Measurements from ENCODE around the gene SLC22A8. TPM values are rescaled to one million over a fixed set of nuclear protein-coding genes. Genes with fewer than 3 reads are reported as not detected.
"Not testable (repeated sequence)": the region's sequence is repeated elsewhere in the genome, so short reads cannot be mapped to it uniquely, and the experiment has no call there.

Gene SLC22A8, protein sequence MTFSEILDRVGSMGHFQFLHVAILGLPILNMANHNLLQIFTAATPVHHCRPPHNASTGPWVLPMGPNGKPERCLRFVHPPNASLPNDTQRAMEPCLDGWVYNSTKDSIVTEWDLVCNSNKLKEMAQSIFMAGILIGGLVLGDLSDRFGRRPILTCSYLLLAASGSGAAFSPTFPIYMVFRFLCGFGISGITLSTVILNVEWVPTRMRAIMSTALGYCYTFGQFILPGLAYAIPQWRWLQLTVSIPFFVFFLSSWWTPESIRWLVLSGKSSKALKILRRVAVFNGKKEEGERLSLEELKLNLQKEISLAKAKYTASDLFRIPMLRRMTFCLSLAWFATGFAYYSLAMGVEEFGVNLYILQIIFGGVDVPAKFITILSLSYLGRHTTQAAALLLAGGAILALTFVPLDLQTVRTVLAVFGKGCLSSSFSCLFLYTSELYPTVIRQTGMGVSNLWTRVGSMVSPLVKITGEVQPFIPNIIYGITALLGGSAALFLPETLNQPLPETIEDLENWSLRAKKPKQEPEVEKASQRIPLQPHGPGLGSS
- total RNA-seq, result not detected in 2 replicates

DNA sequence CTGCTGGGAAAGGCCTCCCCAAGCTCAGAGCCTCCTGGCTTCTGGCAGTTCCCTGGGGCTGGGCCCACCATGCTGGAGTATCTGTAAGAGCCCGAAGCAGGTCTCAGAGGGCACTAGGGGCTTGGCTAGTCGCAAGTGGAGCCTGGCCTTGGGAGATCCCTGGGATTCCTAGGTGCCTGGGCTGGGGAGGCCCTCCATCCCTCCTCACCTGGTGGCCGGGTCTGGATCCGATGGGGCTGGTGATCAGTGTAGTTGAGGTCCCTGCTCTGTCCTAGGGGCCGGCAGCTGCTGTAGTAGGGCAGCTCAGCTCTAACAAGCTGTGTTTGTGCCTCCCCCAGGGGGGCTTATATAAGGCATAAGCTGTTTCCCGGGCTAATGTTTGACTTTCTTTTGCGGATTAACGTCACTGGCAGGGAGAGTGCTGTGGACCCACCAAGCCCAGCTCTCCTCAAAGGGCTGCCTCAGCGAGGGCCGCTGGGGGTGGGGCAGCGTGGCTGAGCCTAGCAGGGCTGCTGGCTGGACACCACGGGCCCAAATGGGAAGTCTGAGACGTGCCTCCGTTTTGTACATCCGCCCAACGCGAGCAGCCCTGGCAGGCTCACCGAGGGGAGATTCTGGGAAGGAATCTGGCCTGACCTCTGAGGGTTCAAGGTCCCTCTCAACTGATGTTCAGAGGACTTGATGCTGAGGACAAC is at the start of gene SLC22A8:
SLC22A8 (minus strand) TSS at position 321 of the 695 bp plus-strand sequence. CDS start 883 bp downstream, outside the sequence.
- intact Hi-C loops (cut with micrococcal nuclease), result no loop called here

DNA sequence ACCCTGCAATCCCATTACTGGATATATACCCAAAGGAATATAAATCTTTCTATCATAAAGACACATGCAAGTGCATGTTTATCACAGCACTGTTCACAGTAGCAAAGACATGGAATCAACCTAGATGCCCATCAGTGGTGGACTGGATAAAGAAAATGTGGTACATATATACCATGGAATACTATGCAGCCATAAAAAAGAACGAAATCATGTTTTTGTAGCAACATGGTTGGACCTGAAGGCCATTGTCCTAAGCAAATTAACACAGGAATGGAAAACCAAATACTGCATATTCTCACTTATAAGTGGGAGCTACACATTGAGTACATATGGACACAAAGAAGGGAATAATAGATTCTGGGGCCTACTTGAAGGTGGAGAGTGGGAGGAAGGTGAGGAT is 30.6 kb upstream of the SLC22A8 start:
- intact Hi-C loops (cut with micrococcal nuclease), result not testable (repeated sequence)

DNA sequence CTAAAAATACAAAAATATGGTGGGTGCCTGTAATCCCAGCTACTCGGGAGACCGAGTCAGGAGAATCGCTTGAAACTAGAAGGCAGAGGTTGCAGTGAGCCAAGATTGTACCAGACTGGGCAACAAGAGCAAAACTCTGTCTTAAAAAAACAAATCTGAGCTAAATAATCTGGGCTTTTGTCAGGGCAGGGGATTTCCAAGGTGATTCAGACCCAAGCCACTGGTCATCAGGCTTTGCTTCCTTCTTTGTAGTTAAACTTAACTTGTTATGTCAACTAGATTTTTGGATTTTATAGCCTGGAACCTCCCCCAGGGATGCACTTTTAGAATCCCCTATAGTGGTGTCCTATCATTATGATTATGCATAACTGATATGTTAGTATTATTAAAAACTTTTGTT is 27.0 kb upstream of the SLC22A8 start:
- intact Hi-C loops (cut with micrococcal nuclease), result no loop called here

DNA sequence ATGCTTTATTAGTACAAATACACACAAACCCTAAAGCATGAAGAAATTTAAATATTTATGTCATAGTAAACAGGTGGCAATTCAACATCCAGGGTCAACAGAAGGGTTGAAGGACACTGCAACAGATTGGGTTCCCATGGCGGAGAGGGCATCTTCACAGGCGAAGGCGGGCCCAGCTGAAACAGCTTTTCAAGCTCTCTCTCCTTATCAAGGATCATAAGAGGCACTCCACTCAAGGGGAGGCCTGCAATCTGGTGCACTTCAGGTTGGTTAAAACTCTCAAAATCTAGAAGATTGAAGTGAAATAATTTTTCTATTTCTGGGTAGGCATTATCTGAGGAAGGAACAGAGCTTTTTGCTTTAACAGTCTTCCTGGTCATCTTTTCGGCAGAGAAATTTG is 16.8 kb upstream of the SLC22A8 start:
- intact Hi-C loops (cut with micrococcal nuclease), result no loop called here

DNA sequence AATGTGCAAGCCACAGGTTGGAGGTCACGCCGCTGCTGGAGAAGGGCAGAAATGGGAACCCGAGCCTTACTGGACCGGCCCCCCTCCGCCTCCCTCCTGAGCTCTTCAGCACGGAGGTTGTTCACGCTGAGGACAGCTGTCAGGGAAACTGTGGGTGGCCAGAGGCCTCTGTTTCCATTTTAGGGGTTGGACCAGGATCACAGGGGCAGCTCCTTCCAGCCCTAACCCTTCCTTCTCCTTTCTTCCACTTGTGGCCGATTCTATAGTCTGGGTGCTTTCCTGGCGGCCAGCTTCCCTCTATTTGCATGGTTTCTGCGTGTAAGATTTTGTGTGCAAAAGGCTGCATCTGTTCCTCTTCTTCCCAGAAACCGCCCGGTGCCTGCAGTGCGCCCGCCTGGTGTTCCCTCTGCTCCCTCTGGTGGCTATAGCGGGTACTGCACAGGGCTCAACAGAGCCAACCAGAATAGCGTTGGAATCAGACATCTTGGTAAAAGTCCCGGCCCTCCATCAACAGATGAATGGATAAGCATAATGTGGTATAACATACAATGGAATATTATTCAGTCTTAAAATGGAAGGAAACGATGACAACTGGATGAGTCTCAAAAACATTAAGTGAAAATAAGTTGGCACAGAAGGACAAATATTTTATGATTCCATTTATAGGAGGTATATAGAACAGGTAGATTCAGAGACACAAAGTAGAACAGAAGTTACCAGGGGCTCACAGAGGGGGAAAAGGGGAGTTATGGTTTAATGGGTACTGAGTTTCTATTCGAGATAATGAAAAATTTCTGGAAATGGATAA is 8.4 kb upstream of the SLC22A8 start:
- intact Hi-C loops (cut with micrococcal nuclease), result loop anchor here (1.0 to 5.0 kb wide), 3 partner anchors 118 to 644 kb away; no protein-coding TSS in a partner anchor

DNA sequence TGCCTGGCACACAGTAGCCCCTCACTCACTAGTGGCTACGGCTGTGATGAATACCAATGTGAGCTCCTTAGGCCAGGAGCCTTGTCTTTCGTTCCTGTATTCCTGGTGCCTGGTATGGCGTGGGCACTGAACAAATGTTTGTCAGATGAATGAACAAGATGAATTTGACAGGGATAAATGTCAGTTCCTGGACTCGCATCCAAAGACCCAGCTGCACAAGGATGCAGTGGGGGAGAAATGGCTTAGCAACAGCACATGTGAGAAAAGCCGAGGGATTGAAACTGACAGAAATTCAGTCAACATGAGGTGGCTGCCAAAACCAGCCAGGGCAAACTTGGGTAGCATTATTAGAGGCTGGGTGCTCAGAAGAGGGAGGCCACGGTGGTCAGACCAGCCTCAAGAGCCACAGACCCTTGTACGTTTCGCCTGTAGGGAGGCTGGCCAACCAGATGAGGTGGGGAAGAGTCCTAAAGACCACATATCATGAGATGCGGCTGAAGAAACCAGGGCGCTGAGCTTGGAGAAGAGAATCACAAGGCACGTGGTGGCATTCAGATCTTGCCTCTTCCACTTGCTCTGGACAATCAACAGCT is 7.7 kb upstream of the SLC22A8 start:
- intact Hi-C loops (cut with micrococcal nuclease), result loop anchor here (5.0 kb wide), 1 partner anchor 614 kb away; no protein-coding TSS in a partner anchor

DNA sequence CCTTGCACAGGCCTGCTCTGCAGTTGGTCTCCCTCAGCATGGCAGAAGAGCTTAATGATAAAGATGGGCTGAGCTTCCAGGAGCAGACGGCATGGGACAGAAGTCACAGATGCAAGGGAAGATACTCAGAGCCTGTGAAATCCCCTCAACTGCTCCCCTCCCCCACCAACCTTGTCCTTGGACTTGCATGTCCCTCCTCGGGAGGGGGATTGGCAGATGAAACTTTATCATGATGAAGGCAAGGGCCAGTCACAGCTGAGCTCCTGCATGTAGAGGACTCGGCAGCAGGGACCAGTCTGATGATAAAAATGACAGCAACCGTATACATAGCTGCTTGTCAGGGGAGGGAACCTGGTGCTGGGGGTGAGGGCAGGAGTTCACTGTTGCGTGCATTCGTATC is 6.8 kb upstream of the SLC22A8 start:
- intact Hi-C loops (cut with micrococcal nuclease), result loop anchor here (5.0 kb wide), 1 partner anchor 615 kb away; no protein-coding TSS in a partner anchor

DNA sequence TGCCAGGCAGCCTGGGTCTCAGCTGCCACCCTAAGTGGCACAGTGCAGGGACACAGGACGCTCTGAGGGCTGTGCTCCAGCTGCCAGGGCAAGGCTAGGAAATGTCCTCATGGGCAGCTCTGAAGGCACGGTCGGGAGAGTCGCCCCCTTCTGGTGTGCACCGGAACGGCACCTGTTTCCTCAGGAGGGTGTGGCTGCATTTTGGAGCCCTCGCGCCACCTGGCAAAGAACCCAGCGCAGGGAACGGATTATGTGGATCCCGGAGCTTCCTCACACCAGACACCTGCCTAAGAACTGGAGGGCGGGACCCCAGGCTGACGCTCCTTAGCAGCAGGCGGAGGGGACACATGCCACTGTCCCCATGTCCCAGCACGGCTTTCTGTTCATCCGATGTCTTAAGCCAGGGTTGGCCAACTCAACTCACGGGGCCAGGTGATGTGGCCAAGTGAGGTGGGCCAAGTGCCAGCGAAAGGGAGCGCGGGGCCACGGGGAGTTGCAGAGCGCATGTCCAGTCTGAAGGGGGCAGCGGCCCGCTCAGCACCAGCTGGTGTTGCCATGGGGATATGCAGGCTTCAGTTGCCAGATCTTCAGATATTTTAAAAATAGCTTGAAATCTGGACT is 5.1 kb upstream of the SLC22A8 start:
- intact Hi-C loops (cut with micrococcal nuclease), result loop anchor here (5.0 kb wide), 1 partner anchor 617 kb away; no protein-coding TSS in a partner anchor

DNA sequence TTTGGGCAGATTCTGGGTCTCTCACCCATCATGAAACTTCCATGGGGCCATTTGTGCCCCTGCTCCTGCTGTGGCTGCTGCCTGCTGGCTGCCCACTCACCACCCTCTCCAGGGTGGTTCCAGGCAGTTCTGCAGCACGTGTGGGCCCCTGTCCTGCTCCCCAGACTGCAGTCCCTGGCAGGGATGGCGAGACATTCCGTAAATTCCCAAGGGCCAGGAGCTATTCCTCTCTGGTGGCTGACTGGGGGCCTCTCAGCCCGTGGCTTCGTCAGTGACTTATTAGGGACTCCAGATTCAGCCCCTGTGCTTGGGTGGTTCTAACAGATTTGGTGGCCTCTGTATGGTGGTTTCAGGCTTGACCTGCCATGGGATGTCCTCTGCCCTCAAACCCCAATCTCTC is 3.9 kb upstream of the SLC22A8 start:
- intact Hi-C loops (cut with micrococcal nuclease), result no loop called here

DNA sequence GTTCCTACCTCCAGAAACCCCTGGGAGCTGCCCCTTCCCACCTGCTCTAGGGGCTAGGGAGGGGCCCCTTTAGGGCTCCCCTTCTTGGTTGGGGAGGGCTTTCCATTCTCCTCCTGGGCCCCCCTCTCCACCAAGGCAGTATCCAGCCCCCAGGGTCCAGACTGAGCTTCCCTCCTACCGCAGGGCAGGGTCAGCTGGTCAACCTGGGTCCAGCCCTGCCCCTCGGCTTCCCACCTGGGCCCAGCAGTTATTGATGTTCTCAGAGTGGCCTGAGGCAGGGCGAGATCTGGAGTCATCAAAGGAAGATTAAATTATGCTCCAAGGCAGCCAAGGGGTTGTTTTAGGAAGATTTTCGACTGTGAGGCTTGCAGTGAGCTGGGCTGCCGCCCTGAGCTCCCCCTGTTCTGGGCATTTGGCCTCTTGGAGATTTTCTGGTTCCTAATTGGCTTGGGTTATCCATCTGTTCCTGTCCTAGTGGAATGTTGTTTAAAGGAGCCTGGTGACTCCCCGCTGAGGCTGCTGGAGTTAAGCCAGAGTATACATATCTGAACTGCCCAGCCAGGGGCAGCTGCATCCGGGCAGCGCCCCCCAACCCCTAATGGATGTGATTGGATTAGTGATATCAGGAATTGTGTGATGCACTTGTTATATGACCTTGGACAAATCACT is 1.8 kb upstream of the SLC22A8 start:
- intact Hi-C loops (cut with micrococcal nuclease), result no loop called here

DNA sequence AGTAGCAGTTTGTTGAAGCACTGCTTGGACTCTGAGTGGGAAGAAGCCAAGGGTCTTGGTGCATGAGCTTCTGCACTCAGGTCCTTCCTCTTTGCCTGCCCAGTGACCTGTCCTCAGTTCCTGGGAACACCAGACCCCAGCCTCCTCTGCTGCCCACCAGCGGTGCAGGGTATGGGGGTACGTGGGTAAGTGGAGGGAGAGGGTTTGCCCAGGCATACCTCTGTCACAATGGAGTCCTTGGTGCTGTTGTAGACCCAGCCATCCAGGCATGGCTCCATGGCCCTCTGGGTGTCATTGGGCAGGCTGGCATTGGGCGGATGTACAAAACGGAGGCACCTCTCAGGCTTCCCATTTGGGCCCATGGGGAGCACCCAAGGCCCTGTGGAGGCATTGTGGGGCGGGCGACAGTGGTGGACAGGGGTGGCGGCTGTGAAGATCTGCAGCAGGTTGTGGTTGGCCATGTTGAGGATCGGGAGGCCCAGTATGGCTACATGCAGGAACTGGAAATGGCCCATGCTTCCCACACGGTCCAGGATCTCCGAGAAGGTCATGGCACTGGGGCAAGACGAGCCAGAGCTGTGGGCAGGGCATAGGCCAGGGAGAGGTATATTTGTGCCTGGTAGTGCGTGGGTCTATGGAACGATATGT is 1.1 kb downstream of the SLC22A8 start:
- intact Hi-C loops (cut with micrococcal nuclease), result no loop called here

DNA sequence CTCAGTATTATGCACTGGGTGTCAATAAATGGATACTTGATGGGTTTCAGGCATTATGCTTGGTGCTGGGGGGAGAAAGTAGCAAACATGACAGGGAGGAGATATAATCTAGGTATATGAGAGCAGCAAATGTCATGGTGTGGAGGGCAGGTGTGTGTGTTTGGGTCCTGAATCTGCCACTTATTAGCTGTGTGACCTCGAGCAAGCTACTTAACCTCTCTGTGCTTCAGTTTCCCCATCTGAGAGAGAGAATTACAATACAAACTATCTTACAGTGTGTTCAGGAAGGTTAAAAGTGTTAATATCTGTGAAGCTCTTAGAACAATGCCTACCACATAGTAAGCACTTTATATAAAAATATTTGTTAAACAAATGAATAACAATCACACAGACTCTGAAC is 2.8 kb downstream of the SLC22A8 start:
- intact Hi-C loops (cut with micrococcal nuclease), result no loop called here

DNA sequence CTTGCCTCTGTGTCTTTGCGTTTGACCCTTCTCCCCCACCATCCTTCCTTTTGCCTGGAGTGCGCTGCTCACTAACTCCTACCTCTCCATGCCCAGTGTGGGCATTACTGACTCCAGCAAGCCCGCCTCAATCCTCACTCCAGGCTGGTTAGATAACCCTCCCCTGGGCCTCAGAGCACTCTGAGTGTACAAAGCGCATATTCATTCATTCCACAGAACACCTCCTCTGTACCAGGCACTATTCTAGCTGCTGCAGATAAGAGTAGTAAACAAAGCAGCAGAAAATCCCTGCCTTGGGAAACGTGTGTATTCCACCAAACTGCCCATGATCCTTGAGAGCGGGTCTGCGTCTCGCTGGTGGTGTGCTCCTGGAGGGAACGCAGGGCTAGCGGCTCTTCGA is 3.2 kb downstream of the SLC22A8 start:
- intact Hi-C loops (cut with micrococcal nuclease), result no loop called here

DNA sequence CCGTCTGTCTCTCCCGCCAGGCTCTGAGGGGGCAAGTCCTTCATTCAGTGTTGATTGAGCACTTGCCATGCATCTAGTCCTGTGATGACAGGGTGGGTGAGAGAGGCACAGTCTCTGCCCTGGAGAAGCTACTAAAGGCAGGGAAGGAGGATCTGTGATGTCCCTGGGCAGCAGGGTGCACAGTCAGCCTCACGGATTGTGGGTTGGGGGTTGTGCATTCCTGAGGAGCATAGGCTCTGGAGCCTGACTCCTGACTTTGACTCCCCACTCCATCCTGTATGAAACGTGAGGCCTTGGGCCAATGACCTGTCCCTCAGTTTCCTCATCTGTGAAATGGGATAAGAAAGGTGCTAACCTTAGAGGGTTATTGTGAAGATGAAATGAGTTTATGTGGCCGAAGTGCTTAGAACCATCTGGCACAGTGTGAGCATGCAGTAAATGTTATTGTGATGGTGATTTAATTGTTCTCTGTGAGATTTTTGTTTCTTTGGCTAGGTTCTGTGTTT is 4.7 kb downstream of the SLC22A8 start:
- intact Hi-C loops (cut with micrococcal nuclease), result no loop called here

DNA sequence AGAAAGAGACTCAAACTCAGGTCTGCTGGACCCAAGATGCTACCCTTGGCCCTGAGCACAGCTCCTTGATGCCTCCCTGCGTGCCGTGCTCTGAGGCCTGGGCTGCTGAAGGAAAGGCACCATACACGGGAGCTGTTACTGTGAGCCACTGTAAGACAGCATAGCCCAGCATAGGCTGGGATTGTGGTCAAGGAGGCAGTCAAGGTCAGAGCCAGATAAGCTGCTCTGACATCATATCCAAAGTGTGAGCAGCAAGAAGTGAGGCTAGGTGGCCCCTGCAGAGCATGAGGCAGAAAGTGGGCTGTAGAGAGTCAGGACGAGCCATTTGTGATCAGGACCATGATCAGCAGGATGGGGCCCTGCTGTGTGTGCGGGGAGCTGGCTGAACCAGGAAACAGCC is 7.7 kb downstream of the SLC22A8 start:
- intact Hi-C loops (cut with micrococcal nuclease), result no loop called here

DNA sequence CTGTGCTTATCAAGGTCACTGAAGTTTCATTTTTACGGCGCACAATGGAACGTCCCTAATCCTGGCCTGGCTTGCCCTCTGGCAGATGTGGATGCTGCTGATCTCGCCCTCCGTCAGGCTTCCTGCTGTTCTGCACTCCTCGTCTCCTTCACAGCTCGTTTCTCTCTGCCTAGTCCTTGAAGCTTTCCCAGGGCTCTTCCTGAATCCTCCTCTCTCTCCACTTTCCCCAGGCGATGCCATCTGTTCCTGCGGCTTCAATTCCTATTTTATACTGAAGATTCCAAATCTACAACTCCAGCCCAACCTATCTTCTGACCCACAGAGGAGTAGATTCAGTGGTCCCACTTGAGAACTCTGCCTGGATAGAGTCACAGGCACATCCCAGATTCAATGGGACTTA is 14.2 kb downstream of the SLC22A8 start:
- intact Hi-C loops (cut with micrococcal nuclease), result no loop called here

DNA sequence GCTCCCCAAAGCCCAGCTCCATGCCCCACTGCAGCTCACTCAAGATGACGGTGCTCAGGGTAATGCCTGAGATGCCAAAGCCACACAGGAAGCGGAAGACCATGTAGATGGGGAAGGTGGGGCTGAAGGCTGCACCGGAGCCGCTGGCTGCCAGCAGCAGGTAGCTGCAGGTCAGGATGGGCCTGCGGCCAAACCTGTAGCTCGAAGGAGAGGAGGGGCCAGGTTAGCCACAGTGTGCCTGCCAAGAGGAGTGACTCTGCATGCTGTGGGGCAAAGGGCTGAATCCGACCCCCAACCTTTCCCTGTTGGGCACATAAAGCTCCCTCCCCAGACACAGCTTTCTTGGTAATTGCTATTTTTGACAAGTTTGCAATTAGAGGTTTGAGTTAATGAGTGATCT is 16.0 kb downstream of the SLC22A8 start:
- intact Hi-C loops (cut with micrococcal nuclease), result no loop called here

DNA sequence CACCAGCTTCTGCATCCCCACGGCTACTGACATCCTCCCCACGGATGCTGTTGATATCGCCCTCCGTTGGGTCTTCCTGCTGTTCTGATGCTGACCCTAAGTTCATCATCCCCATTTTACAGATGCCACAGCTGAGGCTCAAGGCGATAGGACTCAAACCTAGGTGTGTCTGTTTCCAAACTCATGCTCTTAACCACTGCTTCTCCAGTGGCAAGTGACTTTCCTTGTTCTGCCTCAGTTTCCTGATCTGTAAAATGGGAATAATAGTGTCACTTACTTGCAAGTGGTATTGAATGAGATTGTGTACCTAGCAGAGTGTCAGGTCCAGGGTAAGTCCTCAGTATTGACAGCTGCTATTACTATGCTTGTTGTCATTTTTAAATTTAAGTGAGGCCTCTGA is 16.5 kb downstream of the SLC22A8 start:
- intact Hi-C loops (cut with micrococcal nuclease), result no loop called here

DNA sequence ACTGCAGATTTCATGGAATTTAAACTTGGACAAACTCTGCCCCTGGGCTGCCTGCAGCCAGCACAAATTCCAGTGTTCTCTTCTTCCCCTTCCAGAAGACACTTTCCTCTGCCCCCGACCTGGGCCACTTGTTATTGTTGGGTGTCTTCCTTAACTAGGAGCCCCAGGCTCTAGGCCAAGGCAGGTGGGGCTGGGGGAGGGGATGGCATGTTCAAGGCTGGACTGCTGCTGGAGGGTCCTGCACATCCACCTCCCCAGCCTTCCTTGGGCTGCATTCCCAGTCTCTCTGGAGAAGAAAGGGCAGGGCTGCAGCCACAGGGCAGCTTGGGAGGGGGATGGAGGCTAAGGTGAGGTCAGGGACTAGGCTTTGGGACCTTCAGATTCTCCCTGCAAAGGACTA is 19.4 kb downstream of the SLC22A8 start:
- intact Hi-C loops (cut with micrococcal nuclease), result no loop called here

Measured in T-helper 1 cell treated with Interleukin-12 subunit alpha and Interleukin-12 subunit beta and Interleukin-4 antibody, amounts not matched to agents 30 ng/mL and 1 ng/mL, for 36 hours (primary cell).